HG02759 (cell line): ENCODE measurements around the gene NYNRIN.

Source experiments
- ATAC-seq: cut with Tn5 transposase; IDR thresholded peaks from one replicate; pipeline ENCODE4 v1.9.1; 2021; ENCODE audit warnings: mild to moderate bottlenecking, moderate library complexity; ENCODE audit not compliant: unreplicated experiment

Gene NYNRIN

GRCh38 chr14:24390701-24391468 lies 7.9 kb upstream of the NYNRIN start:
- ATAC-seq = no peak

GRCh38 chr14:24392325-24393091 lies 6.3 kb upstream of the NYNRIN start:
- ATAC-seq = no peak

- ATAC-seq = no peak
Observed at GRCh38 chr14:24394275-24394674, 4.5 kb upstream of the NYNRIN start.

- no peak for ATAC-seq
Observed at GRCh38 chr14:24395609-24396582, 2.9 kb upstream of the NYNRIN start.

- ATAC-seq = no peak
Observed at GRCh38 chr14:24397639-24398292, 1.0 kb upstream of the NYNRIN start.

GRCh38 chr14:24398293-24398652 lies 530 bp upstream of the NYNRIN start:
- ATAC-seq = no peak

GRCh38 chr14:24399447-24399822 lies 632 bp downstream of the NYNRIN start:
- ATAC-seq = no peak

- ATAC-seq = no peak
Observed at GRCh38 chr14:24399999-24400718, 1.4 kb downstream of the NYNRIN start.

- ATAC-seq = no peak
Observed at GRCh38 chr14:24401810-24402702, 3.3 kb downstream of the NYNRIN start.

- no peak for ATAC-seq
Observed at GRCh38 chr14:24403294-24403998, 4.6 kb downstream of the NYNRIN start.

GRCh38 chr14:24404814-24405213 lies 6.0 kb downstream of the NYNRIN start:
- no peak for ATAC-seq

GRCh38 chr14:24406416-24406815 lies 7.6 kb downstream of the NYNRIN start:
- no peak for ATAC-seq

GRCh38 chr14:24407608-24408325 lies 9.0 kb downstream of the NYNRIN start:
- no peak for ATAC-seq

- ATAC-seq = no peak
Observed at GRCh38 chr14:24408764-24409163, 10.0 kb downstream of the NYNRIN start.

GRCh38 chr14:24409192-24409591 lies 10.4 kb downstream of the NYNRIN start:
- no peak for ATAC-seq

GRCh38 chr14:24409956-24410355 lies 11.2 kb downstream of the NYNRIN start:
- ATAC-seq = no peak

- ATAC-seq = no peak
Observed at GRCh38 chr14:24411443-24412389, 12.9 kb downstream of the NYNRIN start.
